Fibroblast of villous mesenchyme (primary cell): Measurements from ENCODE around the gene BANF2. TPM values are rescaled to one million over a fixed set of nuclear protein-coding genes. Genes with fewer than 3 reads are reported as not detected.

Source experiments
- DNase-seq: peaks from one replicate; pipeline ENCODE4 v3.0.0-alpha.2; 2010; ENCODE audit warnings: low read depth
- H3K4me3 ChIP-seq: 2 replicates; pipeline ENCODE4 v1.5.1; 2011; ENCODE audit warnings: low read depth, mild to moderate bottlenecking, low read length
- total RNA-seq: library from RNA; depleted of rRNA; stranded (reverse); fragments of >200 nt; gene quantifications from 2 replicates; pipeline ENCODE4 v1.2.3, GENCODE V29; 2012
- TF ChIP-seq, protein P1 (sequence below): IDR thresholded peaks from 2 replicates; pipeline ENCODE4 v1.5.1; 2012; ENCODE audit warnings: low read depth, mild to moderate bottlenecking, low read length; ENCODE audit not compliant: insufficient read depth

Gene BANF2
- total RNA-seq, 1 donor, result not detected

DNA sequence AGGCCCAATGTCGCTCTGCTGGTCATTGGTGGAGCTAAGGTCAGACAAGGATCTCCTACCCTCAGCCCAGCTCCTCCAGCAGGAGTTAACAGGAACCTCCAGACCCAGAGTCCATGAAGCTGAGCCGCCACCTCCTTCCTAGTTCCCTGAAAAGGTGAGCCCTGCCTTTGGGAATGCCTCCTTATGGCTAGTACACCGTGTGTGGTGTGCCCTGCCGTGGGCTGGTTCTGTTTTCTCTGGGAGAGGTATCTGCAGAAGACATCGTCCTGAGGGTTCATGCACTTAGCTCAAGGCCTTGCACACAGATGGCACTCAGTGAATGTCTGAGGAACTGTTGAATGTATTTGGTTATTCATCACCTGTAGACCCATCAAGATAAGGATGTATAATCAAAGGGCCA lies 15.3 kb downstream of the BANF2 start:
- TF ChIP-seq, protein P1, sequence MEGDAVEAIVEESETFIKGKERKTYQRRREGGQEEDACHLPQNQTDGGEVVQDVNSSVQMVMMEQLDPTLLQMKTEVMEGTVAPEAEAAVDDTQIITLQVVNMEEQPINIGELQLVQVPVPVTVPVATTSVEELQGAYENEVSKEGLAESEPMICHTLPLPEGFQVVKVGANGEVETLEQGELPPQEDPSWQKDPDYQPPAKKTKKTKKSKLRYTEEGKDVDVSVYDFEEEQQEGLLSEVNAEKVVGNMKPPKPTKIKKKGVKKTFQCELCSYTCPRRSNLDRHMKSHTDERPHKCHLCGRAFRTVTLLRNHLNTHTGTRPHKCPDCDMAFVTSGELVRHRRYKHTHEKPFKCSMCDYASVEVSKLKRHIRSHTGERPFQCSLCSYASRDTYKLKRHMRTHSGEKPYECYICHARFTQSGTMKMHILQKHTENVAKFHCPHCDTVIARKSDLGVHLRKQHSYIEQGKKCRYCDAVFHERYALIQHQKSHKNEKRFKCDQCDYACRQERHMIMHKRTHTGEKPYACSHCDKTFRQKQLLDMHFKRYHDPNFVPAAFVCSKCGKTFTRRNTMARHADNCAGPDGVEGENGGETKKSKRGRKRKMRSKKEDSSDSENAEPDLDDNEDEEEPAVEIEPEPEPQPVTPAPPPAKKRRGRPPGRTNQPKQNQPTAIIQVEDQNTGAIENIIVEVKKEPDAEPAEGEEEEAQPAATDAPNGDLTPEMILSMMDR, result no peak
- H3K4me3 ChIP-seq, result no peak overlapping the region
- DNase-seq, result no peak

DNA sequence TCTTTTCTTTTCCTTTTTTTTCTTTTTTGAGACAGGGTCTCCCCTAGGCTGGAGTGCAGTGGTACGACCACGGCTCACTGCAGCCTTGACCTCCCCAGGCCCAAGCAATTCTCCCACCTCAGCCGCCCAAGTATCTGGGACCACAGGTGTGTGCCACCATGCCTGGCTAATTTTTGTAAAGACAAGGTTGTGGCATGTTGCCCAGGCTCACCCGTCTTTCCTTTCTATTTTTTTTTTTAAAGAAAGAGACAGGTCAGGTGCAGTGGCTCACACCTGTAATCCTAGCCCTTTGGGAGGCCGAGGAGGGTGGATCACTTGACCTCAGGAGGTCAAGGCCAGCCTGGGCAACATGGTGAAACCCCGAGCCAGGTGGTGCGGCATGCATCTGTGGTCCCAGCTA lies 16.6 kb downstream of the BANF2 start:
- DNase-seq, result no peak
- TF ChIP-seq, protein P1, result no peak
- no peak overlapping the region for H3K4me3 ChIP-seq

DNA sequence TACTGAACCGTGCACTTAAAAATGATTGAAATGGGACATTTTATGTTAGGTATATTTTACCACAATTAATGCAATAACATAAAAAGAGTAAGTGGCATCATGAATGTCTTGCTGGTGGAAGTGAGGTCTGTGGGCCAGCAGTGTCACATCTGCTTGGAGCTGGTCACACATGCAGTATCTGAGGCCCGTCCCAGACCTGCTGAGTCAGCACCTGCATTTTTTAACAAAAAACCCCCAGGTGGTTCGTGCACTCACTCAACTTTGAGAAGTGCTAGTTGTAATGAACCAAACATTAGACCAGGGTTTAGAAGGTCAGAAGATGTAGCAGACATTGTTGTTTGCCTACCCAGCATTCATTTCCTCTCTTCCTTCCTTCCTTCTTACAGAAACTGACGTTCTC lies 21.0 kb downstream of the BANF2 start:
- TF ChIP-seq, protein P1, result no peak
- no peak overlapping the region for H3K4me3 ChIP-seq
- no peak for DNase-seq

DNA sequence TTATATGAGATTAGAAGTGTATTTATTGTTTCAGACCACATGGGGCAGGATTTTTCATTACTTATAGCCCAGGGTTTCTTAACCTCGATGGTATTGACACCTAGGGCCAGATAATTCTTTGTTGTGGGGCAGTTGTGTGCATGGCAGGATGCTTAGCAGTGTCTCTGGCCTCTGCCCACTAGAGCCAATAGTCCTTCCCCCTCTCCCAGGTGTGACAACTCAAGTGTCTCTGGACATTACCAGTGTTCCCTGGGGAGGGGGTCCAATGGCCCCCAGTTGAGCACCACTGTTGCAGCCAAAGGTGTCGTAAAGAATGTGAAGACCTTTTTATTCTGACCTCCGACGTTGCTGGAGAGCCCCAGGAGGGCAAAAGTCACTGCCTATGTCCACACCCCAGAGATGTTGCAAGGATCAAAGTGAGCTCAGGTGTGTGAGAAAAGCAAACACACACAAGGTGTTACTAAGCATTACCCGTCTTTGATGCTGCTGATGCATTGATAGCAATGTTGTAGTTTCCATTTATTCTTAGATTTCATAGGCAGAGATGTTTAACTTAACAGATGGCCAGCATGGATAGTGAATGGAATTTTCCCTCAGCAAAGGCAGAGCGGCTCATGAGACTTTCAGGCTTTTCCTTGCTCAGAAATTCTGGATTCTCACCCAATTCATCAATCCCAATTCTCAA lies 22.2 kb downstream of the BANF2 start:
- no peak overlapping the region for H3K4me3 ChIP-seq
- DNase-seq, result no peak
- TF ChIP-seq, protein P1, result peak; percentile 19

DNA sequence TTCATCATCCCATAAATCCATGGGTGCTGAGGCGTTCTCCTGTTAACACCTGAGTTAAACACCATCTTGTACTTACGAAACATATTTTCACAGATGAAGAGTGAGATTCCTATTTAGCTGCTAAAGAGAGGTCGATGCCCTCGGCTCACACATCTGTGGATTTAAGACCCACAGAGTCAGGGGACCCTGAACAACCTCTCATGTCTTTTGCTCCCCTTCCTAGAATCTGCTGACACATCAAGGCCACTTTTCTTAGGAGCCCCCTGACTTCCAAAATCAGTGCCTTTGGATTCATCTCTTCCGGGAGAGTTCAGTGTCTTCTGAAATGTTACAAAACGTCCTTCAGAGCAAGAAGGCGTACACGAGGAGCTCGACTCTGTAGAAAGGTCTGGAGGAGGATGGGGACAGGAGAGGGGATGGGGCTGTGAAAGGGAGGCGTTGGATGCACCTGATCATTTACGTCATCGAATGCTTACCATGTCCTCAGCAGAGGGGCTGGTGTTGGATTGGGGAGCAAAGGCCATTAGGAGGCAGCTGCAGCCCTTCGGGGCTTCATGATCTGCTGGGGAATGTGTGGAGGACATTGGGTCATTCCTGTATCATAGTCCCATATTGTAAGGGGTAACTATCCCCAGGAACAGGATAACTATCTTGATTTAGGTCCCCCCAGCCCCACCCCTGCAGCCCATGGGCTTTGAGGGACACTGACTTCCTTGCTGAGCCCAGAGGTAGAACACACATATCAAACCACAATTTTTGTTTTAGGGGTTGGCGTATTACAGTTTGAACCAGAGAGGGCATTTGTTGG lies 22.9 kb downstream of the BANF2 start:
- DNase-seq, result no peak
- TF ChIP-seq, protein P1, result no peak
- no peak overlapping the region for H3K4me3 ChIP-seq

DNA sequence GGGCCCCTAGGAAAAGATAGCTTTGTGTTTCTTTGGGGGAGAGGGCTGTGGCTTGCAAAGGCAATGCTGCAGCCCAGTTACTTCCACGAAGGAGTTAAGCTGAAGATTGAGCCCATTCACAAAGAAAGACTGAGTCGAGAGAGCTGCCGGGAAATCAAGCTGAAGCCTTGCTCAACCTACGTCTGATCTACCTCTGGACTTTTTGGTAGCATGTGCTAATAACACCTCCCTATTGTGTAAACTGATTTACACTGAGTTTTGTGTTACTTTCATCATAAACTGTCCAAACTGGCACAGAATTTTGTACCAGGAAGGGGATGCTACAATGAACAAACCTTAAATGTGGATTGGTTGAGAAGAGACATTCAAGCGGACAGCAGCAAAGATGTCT lies 23.5 kb downstream of the BANF2 start:
- no peak for DNase-seq
- TF ChIP-seq, protein P1, result no peak
- H3K4me3 ChIP-seq, result no peak overlapping the region
